Central memory CD8-positive, alpha-beta T cell (primary cell): ENCODE data around the gene PFN2.
"Not testable (repeated sequence)": the region's sequence is repeated elsewhere in the genome, so short reads cannot be mapped to it uniquely, and the experiment has no call there.

ENCODE experiments used
- ATAC-seq: fragments of 150-1000 bp; cut with Tn5 transposase; replicated peaks from 2 replicates; pipeline ENCODE4 v1.10.0; 2022; ENCODE audit warnings: mild to moderate bottlenecking, moderate FRiP score, moderate number of reproducible peaks; ENCODE audit not compliant: poor library complexity, severe bottlenecking; ENCODE audit errors: extremely low read depth
- DNase-seq, 2 donors: peaks; one replicate each; pipeline ENCODE4 v3.0.0; 2021; ENCODE audit warnings: low spot score in 2 of 2
- H3K27ac Mint-ChIP-seq: one replicate; pipeline ENCODE4 v1.8.0; 2022; ENCODE audit warnings: low read depth, mild to moderate bottlenecking, moderate library complexity, mixed read lengths
- H3K27me3 Mint-ChIP-seq: one replicate; pipeline ENCODE4 v1.8.0; 2022; ENCODE audit warnings: mixed read lengths
- H3K36me3 Mint-ChIP-seq: one replicate; pipeline ENCODE4 v1.8.0; 2022; ENCODE audit warnings: mild to moderate bottlenecking, moderate library complexity, mixed read lengths; ENCODE audit not compliant: insufficient read depth
- H3K4me1 Mint-ChIP-seq: one replicate; pipeline ENCODE4 v1.8.0; 2022; ENCODE audit warnings: mixed read lengths
- H3K4me3 Mint-ChIP-seq: one replicate; pipeline ENCODE4 v1.8.0; 2022; ENCODE audit warnings: mild to moderate bottlenecking, moderate library complexity, mixed read lengths
- H3K9me3 Mint-ChIP-seq: one replicate; pipeline ENCODE4 v1.8.0; 2022; ENCODE audit warnings: mixed read lengths

Gene PFN2

DNA sequence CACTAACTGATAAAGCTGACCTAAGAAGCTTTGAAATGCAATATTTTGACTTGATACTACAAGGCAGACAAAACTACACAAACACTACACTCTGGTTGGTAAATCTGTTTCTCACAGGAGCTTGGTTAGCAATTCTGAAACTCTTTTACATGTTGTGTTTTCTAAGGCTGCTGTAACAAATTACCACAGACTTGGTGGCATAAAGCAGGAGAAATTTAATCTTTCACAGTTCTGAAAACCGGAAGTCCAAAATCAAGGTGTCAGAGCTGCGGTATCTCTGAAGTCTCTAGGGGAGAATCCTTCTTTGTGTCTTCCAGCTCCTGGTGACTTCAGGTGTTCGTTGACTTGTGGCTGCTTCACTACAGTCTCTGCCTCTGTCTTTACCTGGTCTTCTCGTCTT is 12.9 kb upstream of the PFN2 start:
- Mint-ChIP-seq H3K4me3 (no peak overlapping the region), H3K4me1 (no peaks in the 10 kb centered on the region), H3K27ac (no peak overlapping the region), H3K9me3 (no peaks in the 10 kb centered on the region), H3K27me3 (peaks cover 33% of the 10 kb centered on the region), H3K36me3 (no peaks in the 10 kb centered on the region)
- no peak for ATAC-seq
- DNase-seq: no peak

DNA sequence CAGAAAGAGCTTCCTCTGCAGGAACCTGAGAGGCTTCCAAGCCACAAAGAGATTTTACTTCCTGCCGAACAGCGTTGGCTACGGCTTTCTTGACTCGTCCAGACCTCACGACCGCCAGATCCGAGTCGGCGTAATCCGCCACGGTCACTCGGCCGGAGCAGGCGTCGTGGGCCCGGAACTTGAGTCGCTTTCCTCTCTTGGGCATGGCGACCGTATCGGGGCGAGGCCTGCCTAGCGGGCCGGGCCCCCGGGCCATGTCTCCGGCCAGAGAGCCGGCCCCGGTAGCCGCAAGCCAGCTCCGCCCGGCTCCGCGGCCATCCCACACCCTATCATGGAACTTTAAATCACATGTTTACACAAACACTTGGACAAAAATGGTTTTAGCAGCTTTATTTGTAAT is 12.4 kb upstream of the PFN2 start:
- DNase-seq, H3K4me3 Mint-ChIP-seq, H3K9me3 Mint-ChIP-seq, ATAC-seq, H3K36me3 Mint-ChIP-seq, H3K4me1 Mint-ChIP-seq, H3K27ac Mint-ChIP-seq: not testable (repeated sequence)
- H3K27me3 Mint-ChIP-seq: peaks cover 29% of the 10 kb centered on the region

DNA sequence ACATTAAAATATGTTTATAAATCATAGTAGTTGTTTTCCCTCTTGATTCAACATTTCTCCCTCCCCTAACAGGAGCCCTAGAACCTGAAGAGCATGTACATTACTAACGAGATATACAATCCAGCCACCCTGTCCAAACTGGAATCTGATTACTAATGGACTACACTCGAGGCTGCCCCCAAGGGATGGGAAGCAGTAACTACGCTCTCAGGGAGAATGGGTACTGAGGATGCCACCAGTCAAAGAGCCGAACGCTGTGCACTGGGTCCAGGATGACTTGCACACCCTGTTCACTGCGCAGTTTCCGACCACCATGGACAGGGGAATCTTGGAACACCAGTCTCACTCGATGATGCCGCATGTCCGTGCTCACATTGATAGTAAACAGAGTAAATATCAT is 11.3 kb upstream of the PFN2 start:
- not testable (repeated sequence) for H3K4me1 Mint-ChIP-seq, H3K4me3 Mint-ChIP-seq, DNase-seq, H3K36me3 Mint-ChIP-seq, H3K9me3 Mint-ChIP-seq, H3K27ac Mint-ChIP-seq
- H3K27me3 Mint-ChIP-seq: peaks cover 19% of the 10 kb centered on the region
- ATAC-seq: peak; percentile 36

DNA sequence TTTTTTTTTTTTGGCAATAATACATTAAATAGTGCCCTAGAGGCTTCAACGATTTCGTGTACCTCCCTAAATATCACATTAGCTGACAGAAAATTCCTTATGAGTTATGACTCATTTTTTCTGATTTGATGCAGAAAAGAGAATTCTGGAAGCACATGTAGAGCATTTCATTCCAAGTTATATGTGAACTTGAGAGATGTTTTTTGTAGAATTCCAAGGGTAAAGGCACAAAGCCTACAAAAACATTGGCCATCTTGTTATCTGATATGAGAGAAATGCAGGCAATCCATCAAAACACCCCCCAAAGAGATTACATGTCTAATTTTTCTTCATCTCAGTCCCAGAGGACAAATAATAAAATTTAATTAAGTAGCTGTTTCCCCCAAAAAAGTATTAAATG is 6.7 kb upstream of the PFN2 start:
- Mint-ChIP-seq H3K4me1 (no peaks in the 10 kb centered on the region), H3K4me3 (no peak overlapping the region), H3K27ac (no peak overlapping the region), H3K27me3 (peaks cover 10% of the 10 kb centered on the region), H3K9me3 (no peaks in the 10 kb centered on the region), H3K36me3 (no peaks in the 10 kb centered on the region)
- DNase-seq (no peak), ATAC-seq (no peak)

DNA sequence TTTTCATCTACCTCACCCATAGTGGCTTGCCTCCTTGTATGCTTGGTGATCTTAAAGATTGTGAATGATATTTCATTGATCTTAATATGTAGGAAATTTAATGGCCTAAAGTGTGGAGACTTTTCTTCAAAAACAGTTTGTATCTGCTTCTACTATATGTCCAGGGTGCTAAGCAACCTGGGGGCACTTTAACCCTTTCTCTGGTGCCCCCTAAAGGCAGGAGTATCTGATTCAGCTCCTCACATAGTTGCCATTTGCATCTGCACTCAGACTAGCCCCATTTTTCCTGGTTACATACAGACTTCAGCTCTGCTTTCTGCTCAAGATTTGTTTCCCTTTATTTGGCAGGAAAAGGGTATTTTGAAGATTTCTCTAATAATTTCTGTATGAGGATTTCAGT is 5.2 kb upstream of the PFN2 start:
- Mint-ChIP-seq H3K27ac (no peak overlapping the region), H3K36me3 (peaks cover 5% of the 10 kb centered on the region), H3K9me3 (no peaks in the 10 kb centered on the region), H3K4me1 (peaks cover 7% of the 10 kb centered on the region), H3K4me3 (no peak overlapping the region), H3K27me3 (peaks cover 20% of the 10 kb centered on the region)
- ATAC-seq: no peak
- no peak for DNase-seq

DNA sequence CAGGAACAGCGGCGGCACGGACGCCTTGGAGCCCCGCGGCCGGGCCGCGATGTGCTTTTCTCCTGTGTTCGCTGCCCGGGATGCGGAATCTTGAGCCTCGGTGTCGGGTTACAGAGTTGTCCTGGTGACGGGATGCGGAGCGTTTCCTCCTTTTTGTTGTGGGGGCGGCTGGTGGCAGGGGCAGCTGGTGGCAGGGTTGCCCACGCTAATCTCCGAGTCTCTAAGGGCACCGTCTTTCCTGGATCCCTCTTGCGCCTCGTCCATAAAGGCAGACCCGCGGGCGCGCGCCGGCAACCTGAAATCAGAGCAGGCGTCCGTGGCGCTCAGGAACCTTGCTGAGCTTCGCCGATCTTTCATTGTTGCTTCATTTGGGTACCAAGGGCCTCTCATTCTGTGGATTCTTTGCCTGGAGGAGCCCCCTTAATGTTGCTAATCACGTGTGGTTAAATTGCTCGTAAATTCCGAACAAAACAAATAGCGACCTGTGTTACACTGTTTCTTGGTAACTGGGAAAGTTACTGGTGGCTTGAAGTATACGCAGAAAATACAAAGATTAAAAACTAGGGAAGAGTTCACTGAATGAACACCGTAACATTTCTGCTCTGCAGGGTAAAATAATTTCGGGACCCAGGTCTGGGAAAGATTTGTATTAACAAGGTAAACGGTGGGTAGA is 844 bp upstream of the PFN2 start:
- Mint-ChIP-seq H3K36me3 (peaks cover 6% of the 10 kb centered on the region), H3K9me3 (no peaks in the 10 kb centered on the region), H3K4me1 (peaks cover 19% of the 10 kb centered on the region), H3K4me3 (peak overlapping the region; percentile 89), H3K27ac (peak overlapping the region; percentile 75), H3K27me3 (peaks cover 20% of the 10 kb centered on the region)
- peak; percentile 5 for ATAC-seq
- DNase-seq: no peak

DNA sequence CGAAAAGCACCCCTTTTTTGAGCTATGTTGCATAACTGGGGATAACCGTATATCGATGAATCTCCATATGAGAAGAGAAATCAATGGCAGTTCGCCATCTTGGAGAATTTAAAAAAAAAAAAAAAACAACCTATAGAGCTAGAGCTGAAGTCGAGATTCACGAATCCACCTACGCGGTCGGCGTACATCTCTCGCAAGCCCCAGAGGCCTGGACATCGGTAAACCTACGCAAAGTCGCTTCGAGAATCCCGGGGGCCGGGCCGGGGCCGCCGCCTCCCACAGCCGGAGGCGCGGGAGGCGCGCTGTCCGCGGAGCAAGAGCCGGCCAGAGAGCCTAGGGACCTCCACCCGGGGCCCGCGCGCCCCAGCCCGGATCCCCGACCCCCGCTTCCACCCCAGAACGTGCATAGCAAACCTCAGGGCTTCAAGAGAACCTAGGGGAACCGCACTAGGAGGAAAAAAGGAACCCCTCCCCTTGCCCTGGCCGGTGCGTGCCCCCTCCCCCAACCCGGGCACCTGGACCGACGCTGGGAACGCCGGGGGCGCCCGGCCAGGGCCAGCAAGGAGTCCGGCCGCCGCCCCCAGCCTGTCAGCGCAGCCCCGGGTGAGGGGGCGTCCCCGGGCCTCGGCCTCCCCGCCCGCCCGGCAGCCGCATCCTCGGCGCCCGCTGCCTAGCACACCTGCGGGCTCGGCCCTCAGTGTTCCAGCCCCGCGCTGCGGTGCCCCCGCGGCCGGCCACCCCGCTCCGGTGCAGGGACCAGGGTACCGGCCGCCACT is 567 bp downstream of the PFN2 start:
- ATAC-seq: peak; percentile 53
- H3K27ac Mint-ChIP-seq: peak overlapping the region; percentile 44
- H3K27me3 Mint-ChIP-seq: peaks cover 20% of the 10 kb centered on the region
- peak; percentile 54 to 58 for DNase-seq
- H3K36me3 Mint-ChIP-seq: peaks cover 9% of the 10 kb centered on the region
- peak overlapping the region; percentile 89 for H3K4me3 Mint-ChIP-seq
- H3K9me3 Mint-ChIP-seq: no peaks in the 10 kb centered on the region
- H3K4me1 Mint-ChIP-seq: peaks cover 19% of the 10 kb centered on the region

DNA sequence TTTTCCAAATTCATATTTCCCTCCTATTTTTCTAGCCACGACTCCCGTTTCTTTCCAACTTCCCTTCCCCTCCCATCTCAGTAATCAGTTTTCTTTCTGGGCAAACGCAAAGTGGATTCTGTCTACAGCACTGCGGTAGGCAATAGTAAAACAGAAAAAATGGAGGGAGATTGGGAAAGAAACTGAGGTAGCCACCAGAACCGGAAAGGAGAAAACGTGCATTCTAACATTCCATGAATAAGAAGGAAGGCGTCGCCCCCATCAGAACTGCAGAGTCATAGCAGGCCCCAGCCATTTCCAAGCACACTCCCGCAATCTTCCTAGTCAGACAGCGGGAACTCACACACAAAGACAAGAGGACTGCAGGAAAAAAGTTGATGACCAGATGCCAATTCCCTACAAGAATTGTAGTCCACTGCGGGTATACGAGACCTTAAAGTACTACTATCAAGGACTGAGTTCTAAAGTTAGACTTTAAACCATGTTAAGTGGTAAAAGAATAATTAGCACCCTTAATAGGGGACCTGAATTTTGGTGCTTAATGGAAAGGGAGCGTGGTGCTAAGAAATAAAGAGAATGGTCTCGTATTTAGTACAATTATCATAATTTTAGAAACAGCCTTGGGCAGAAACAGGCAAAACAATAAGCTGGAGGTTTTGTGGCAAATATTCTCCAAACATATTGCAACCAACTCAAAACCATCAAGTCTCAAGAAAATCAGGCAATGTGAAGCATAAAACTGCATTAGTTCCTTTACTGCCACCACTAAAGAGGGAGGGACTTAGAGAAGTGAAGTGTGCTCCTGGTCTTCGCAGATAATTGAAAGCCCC is 1.4 kb downstream of the PFN2 start:
- Mint-ChIP-seq H3K4me3 (peak overlapping the region; percentile 89), H3K9me3 (no peaks in the 10 kb centered on the region), H3K36me3 (peaks cover 10% of the 10 kb centered on the region), H3K27ac (peak overlapping the region; percentile 44), H3K27me3 (peaks cover 14% of the 10 kb centered on the region), H3K4me1 (peaks cover 19% of the 10 kb centered on the region)
- ATAC-seq (no peak), DNase-seq (no peak)

DNA sequence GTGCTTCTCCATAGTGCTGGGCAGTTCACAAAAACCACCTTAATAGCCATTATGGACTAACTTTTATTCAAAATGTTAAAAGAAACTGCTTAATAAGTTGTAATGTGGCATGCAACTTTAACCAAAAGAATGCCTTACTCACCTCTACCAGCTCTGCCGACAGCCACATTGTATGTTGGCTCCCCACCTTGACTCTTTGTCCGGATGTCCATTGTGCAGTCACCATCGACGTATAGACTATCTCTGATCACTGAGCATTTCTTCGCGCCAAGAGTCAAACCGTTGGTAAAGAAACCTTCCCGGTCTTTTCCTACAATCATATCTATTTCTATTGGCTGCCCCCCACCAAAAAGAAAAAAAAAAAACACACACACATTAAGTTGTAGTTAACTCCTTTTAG is 2.5 kb downstream of the PFN2 start:
- Mint-ChIP-seq H3K4me3 (no peak overlapping the region), H3K4me1 (peaks cover 19% of the 10 kb centered on the region), H3K27me3 (peaks cover 10% of the 10 kb centered on the region), H3K36me3 (peaks cover 11% of the 10 kb centered on the region), H3K27ac (no peak overlapping the region), H3K9me3 (no peaks in the 10 kb centered on the region)
- DNase-seq: no peak
- no peak for ATAC-seq

DNA sequence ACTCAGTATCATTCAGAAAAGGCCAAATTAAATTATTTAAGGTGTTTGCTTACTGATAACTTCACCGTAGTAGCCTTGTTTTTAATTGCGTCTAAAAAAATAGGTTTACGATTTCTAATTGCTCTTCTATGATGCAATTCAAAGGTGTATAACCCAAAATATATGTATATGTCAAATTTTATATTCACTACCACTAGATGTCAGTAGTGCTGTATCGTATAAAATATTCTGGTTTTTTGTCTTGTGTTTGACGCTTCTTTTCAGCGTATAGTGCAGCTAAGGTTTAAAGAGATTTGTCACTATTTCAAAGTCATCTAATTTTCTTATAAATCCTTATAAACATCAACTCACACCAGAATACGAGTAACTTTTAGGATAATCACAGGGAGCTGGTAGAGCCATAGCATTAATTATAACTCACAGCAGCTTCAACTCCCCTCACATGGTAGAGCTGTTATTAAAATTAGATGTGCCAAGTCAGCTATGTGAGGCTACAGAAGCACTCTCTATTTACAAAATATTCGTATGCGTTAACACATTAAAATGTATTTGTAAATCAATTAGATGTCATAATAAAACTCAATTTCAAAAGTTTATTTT is 3.5 kb downstream of the PFN2 start:
- H3K4me3 Mint-ChIP-seq: no peak overlapping the region
- H3K9me3 Mint-ChIP-seq: no peaks in the 10 kb centered on the region
- DNase-seq: no peak
- peaks cover 19% of the 10 kb centered on the region for H3K4me1 Mint-ChIP-seq
- no peak overlapping the region for H3K27ac Mint-ChIP-seq
- H3K36me3 Mint-ChIP-seq: peaks cover 12% of the 10 kb centered on the region
- peaks cover 10% of the 10 kb centered on the region for H3K27me3 Mint-ChIP-seq
- ATAC-seq: no peak

DNA sequence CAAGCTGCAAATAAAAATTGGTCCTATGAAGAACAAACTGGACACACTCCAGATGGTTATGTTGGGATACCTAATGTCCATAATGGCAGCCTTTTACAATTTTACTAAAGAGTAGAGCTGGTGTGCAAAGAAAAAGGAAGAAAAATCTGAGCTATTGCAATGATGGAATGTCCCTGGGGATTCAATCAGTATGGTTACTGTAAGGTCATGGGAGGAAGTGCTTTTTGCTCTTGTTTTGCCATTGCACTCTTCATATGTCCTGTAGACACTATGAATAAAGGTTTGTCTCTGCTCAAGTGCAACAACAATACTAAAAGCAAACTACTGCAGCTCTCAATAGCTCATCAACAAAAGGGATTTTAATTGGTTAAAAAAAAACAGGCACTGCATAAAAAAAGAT is 5.4 kb downstream of the PFN2 start:
- peaks cover 12% of the 10 kb centered on the region for H3K4me1 Mint-ChIP-seq
- no peaks in the 10 kb centered on the region for H3K9me3 Mint-ChIP-seq
- H3K27ac Mint-ChIP-seq: no peak overlapping the region
- DNase-seq (no peak), ATAC-seq (no peak)
- H3K36me3 Mint-ChIP-seq: peaks cover 8% of the 10 kb centered on the region
- no peaks in the 10 kb centered on the region for H3K27me3 Mint-ChIP-seq
- no peak overlapping the region for H3K4me3 Mint-ChIP-seq

DNA sequence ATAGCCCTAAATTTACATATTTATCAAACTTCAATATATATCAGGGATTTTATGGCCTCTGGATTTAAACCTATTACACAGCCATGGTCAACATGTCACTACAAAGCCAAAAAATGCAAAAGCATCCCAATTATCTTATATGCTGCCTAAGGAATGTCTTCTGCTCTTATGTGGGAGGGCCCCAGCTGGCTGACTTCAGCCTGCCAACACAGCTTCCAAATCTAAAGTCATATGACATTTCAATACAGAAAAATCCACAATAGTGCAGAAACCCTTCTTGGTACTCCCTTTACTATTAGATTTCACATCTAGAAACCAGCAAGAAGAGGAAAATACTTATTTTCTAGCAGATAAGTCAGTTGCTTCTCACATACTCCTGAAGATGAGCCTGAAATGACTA is 6.4 kb downstream of the PFN2 start:
- Mint-ChIP-seq H3K4me3 (no peak overlapping the region), H3K9me3 (no peaks in the 10 kb centered on the region), H3K36me3 (peaks cover 10% of the 10 kb centered on the region), H3K4me1 (peaks cover 5% of the 10 kb centered on the region), H3K27ac (no peak overlapping the region), H3K27me3 (no peaks in the 10 kb centered on the region)
- no peak for ATAC-seq
- DNase-seq: no peak
